GM23338 (cell line): ENCODE measurements around the gene ETV2. TPM values are rescaled to one million over a fixed set of nuclear protein-coding genes. Genes with fewer than 3 reads are reported as not detected.
"Not testable (repeated sequence)": the region's sequence is repeated elsewhere in the genome, so short reads cannot be mapped to it uniquely, and the experiment has no call there.

Experiments
- ATAC-seq: fragments of 200-7000 bp; cut with Tn5 transposase; 3 replicates; pipeline ENCODE4 v1.9.1; 2020
- DNase-seq: peaks from one replicate; pipeline ENCODE4 v3.0.0-alpha.2; 2015; ENCODE audit warnings: low spot score
- H2AFZ ChIP-seq: fragments of 200-600 bp; sonication (generic); 2 replicates; pipeline ENCODE4 v1.8.0; 2016; ENCODE audit warnings: antibody characterized with exemption, mild to moderate bottlenecking, moderate library complexity
- H3F3A ChIP-seq: fragments of 200-600 bp; sonication (generic); replicated peaks from 2 replicates; pipeline ENCODE4 v1.8.0; 2017; ENCODE audit warnings: antibody characterized with exemption, mixed run types, low read depth
- H3K27ac ChIP-seq: fragments of 200-600 bp; sonication (generic); 2 replicates; pipeline ENCODE4 v1.6.1; 2016; ENCODE audit warnings: low read depth
- H3K27me3 ChIP-seq: fragments of 200-600 bp; sonication (generic); 2 replicates; pipeline ENCODE4 v1.8.0; 2016; ENCODE audit warnings: mild to moderate bottlenecking, mixed run types, moderate library complexity; ENCODE audit not compliant: insufficient read depth
- H3K36me3 ChIP-seq: fragments of 200-600 bp; sonication (generic); 2 replicates; pipeline ENCODE4 v1.8.0; 2016; ENCODE audit warnings: mild to moderate bottlenecking; ENCODE audit not compliant: insufficient read depth
- H3K4me1 ChIP-seq: fragments of 200-600 bp; sonication (generic); 2 replicates; pipeline ENCODE4 v1.8.0; 2016; ENCODE audit warnings: mild to moderate bottlenecking, moderate library complexity; ENCODE audit not compliant: insufficient read depth
- H3K4me2 ChIP-seq: fragments of 200-600 bp; sonication (generic); 2 replicates; pipeline ENCODE4 v1.7.1; 2017; ENCODE audit warnings: mixed run types
- H3K4me3 ChIP-seq: fragments of 200-600 bp; sonication (generic); 2 replicates; pipeline ENCODE4 v1.6.1; 2016; ENCODE audit warnings: mixed run types
- H3K79me2 ChIP-seq: fragments of 200-600 bp; sonication (generic); replicated peaks from 2 replicates; pipeline ENCODE4 v1.8.0; 2017; ENCODE audit warnings: mild to moderate bottlenecking; ENCODE audit not compliant: insufficient read depth
- H3K9me2 ChIP-seq: fragments of 200-600 bp; sonication (generic); 2 replicates; pipeline ENCODE4 v1.8.0; 2017; ENCODE audit not compliant: insufficient read depth
- H4K20me1 ChIP-seq: fragments of 200-600 bp; sonication (generic); replicated peaks from 2 replicates; pipeline ENCODE4 v1.8.0; 2017; ENCODE audit warnings: mild to moderate bottlenecking; ENCODE audit not compliant: insufficient read depth
- H3K27ac Mint-ChIP-seq: 2 replicates; pipeline ENCODE4 v1.8.0; 2020; ENCODE audit warnings: inconsistent platforms, mild to moderate bottlenecking, moderate library complexity, mixed read lengths
- H3K27me3 Mint-ChIP-seq: 3 replicates; pipeline ENCODE4 v1.8.0; 2022; ENCODE audit warnings: low read depth, mild to moderate bottlenecking, moderate library complexity, mixed read lengths, inconsistent platforms; ENCODE audit not compliant: insufficient read depth, poor library complexity
- H3K36me3 Mint-ChIP-seq: 3 replicates; pipeline ENCODE4 v1.8.0; 2021; ENCODE audit warnings: low read depth, mild to moderate bottlenecking, inconsistent platforms, moderate library complexity, mixed read lengths
- H3K4me1 Mint-ChIP-seq: 3 replicates; pipeline ENCODE4 v1.8.0; 2020; ENCODE audit warnings: mild to moderate bottlenecking, inconsistent platforms, mixed read lengths
- H3K4me3 Mint-ChIP-seq: 3 replicates; pipeline ENCODE4 v1.8.0; 2021; ENCODE audit warnings: moderate library complexity, mild to moderate bottlenecking, inconsistent platforms, mixed read lengths
- H3K9me3 Mint-ChIP-seq: 3 replicates; pipeline ENCODE4 v1.8.0; 2020; ENCODE audit warnings: moderate library complexity, mild to moderate bottlenecking, inconsistent platforms, mixed read lengths
- EZH2 ChIP-seq: fragments of 200-600 bp; sonication (generic); IDR thresholded peaks from one replicate; pipeline ENCODE4 v1.8.0; 2017; ENCODE audit warnings: antibody characterized with exemption, mild to moderate bottlenecking, low read depth; ENCODE audit not compliant: unreplicated experiment
- EZH2phosphoT487 ChIP-seq: fragments of 200-600 bp; sonication (generic); IDR thresholded peaks from one replicate; pipeline ENCODE4 v1.8.1; 2018; ENCODE audit warnings: antibody characterized with exemption; ENCODE audit not compliant: unreplicated experiment
- JUNB ChIP-seq: IDR thresholded peaks from one replicate; pipeline ENCODE4 v1.6.1; 2016; ENCODE audit warnings: antibody characterized with exemption; ENCODE audit not compliant: unreplicated experiment
- NANOG ChIP-seq: IDR thresholded peaks from 2 replicates; pipeline ENCODE4 v1.6.1; 2016; ENCODE audit warnings: antibody characterized with exemption, borderline replicate concordance
- POLR2AphosphoS5 ChIP-seq: IDR thresholded peaks from 2 replicates; pipeline ENCODE4 v1.6.1; 2016; ENCODE audit warnings: antibody characterized with exemption, low read depth
- polyA plus RNA-seq: library from polyadenylated mRNA; unstranded; fragments of >200 nt; fragmentation: Nextera tagmentation; extraction: Ambion mirVana; gene quantifications from 2 replicates; pipeline ENCODE4 v1.2.1, GENCODE V29; 2016
- total RNA-seq: library from RNA; depleted of rRNA; stranded (reverse); fragments of >200 nt; shearing (Covaris generic); gene quantifications from 2 replicates; pipeline ENCODE4 v1.2.3, GENCODE V29; 2014
- TF ChIP-seq, protein P1 (sequence below): fragments of 250-450 bp; sonication (Bioruptor Pico); IDR thresholded peaks from 2 replicates; pipeline ENCODE4 v1.5.0; 2020; ENCODE audit warnings: mild to moderate bottlenecking, moderate library complexity

Gene ETV2
- total and polyA plus RNA-seq, 2 experiments from 2014 or later: 0.87 to 1.5 TPM

DNA sequence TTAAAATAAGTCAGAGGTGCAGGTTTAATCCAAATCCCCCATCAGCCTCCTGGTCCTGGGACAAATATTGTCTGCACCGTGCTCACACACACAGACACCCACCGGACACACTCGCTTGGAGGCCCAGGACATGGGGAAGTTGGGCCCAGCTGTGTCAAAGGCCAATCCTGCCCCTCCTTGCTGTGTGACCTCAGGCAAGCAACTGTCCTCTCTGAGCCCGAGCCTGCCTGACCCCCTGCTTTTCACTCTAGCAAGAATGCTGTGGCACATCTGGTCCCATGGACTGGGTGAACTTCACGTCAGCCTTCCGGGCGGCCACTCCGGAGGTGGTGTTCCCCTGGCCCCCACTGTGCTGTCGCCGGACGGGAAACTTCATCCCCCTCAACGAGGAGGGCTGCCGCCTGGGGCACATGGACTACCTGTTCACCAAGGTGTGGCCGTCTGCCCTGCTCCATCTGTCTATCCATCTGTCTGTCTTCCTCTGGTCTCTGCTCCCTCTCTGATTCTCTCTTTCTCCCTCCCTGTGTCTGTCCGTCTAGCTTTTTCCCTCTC lies 34.1 kb downstream of the ETV2 start:
- H3K27ac ChIP-seq: no peak overlapping the region
- DNase-seq (no peak), ATAC-seq (no peak)
- H3K4me1 Mint-ChIP-seq: peaks cover 3% of the 10 kb centered on the region; the same call in 1 of the 3 replicates
- H3F3A ChIP-seq: 0 out of 2 replicates have a peak, but pooled peaks cover 3% of the 10 kb centered on the region
- no peak overlapping the region for H2AFZ ChIP-seq
- H3K27me3 Mint-ChIP-seq: peaks cover 14% of the 10 kb centered on the region
- TF ChIP-seq JUNB (no peak), EZH2phosphoT487 (no peak), POLR2AphosphoS5 (no peak)
- TF ChIP-seq, protein P1, sequence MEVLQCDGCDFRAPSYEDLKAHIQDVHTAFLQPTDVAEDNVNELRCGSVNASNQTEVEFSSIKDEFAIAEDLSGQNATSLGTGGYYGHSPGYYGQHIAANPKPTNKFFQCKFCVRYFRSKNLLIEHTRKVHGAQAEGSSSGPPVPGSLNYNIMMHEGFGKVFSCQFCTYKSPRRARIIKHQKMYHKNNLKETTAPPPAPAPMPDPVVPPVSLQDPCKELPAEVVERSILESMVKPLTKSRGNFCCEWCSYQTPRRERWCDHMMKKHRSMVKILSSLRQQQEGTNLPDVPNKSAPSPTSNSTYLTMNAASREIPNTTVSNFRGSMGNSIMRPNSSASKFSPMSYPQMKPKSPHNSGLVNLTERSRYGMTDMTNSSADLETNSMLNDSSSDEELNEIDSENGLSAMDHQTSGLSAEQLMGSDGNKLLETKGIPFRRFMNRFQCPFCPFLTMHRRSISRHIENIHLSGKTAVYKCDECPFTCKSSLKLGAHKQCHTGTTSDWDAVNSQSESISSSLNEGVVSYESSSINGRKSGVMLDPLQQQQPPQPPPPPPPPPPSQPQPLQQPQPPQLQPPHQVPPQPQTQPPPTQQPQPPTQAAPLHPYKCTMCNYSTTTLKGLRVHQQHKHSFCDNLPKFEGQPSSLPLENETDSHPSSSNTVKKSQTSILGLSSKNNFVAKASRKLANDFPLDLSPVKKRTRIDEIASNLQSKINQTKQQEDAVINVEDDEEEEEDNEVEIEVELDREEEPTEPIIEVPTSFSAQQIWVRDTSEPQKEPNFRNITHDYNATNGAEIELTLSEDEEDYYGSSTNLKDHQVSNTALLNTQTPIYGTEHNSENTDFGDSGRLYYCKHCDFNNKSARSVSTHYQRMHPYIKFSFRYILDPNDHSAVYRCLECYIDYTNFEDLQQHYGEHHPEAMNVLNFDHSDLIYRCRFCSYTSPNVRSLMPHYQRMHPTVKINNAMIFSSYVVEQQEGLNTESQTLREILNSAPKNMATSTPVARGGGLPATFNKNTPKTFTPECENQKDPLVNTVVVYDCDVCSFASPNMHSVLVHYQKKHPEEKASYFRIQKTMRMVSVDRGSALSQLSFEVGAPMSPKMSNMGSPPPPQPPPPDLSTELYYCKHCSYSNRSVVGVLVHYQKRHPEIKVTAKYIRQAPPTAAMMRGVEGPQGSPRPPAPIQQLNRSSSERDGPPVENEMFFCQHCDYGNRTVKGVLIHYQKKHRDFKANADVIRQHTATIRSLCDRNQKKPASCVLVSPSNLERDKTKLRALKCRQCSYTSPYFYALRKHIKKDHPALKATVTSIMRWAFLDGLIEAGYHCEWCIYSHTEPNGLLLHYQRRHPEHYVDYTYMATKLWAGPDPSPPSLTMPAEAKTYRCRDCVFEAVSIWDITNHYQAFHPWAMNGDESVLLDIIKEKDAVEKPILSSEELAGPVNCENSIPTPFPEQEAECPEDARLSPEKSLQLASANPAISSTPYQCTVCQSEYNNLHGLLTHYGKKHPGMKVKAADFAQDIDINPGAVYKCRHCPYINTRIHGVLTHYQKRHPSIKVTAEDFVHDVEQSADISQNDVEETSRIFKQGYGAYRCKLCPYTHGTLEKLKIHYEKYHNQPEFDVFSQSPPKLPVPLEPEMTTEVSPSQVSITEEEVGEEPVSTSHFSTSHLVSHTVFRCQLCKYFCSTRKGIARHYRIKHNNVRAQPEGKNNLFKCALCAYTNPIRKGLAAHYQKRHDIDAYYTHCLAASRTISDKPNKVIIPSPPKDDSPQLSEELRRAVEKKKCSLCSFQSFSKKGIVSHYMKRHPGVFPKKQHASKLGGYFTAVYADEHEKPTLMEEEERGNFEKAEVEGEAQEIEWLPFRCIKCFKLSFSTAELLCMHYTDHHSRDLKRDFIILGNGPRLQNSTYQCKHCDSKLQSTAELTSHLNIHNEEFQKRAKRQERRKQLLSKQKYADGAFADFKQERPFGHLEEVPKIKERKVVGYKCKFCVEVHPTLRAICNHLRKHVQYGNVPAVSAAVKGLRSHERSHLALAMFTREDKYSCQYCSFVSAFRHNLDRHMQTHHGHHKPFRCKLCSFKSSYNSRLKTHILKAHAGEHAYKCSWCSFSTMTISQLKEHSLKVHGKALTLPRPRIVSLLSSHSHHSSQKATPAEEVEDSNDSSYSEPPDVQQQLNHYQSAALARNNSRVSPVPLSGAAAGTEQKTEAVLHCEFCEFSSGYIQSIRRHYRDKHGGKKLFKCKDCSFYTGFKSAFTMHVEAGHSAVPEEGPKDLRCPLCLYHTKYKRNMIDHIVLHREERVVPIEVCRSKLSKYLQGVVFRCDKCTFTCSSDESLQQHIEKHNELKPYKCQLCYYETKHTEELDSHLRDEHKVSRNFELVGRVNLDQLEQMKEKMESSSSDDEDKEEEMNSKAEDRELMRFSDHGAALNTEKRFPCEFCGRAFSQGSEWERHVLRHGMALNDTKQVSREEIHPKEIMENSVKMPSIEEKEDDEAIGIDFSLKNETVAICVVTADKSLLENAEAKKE: no peak
- no peaks in the 10 kb centered on the region for H3K36me3 ChIP-seq
- H3K9me3 Mint-ChIP-seq: no peaks in the 10 kb centered on the region; the same call in 2 of the 3 replicates
- no peaks in the 10 kb centered on the region for H3K27me3 ChIP-seq
- H3K79me2 ChIP-seq: no peaks in the 10 kb centered on the region
- no peaks in the 10 kb centered on the region for H3K9me2 ChIP-seq
- H3K27ac Mint-ChIP-seq: no peak overlapping the region
- H3K4me3 ChIP-seq: no peak overlapping the region
- H3K4me1 ChIP-seq: no peaks in the 10 kb centered on the region; the same call in 1 of the 2 replicates
- no peak overlapping the region for H3K4me2 ChIP-seq
- H4K20me1 ChIP-seq: no peaks in the 10 kb centered on the region
- no peak overlapping the region for H3K4me3 Mint-ChIP-seq
- H3K36me3 Mint-ChIP-seq: no peaks in the 10 kb centered on the region; the same call in 2 of the 3 replicates

DNA sequence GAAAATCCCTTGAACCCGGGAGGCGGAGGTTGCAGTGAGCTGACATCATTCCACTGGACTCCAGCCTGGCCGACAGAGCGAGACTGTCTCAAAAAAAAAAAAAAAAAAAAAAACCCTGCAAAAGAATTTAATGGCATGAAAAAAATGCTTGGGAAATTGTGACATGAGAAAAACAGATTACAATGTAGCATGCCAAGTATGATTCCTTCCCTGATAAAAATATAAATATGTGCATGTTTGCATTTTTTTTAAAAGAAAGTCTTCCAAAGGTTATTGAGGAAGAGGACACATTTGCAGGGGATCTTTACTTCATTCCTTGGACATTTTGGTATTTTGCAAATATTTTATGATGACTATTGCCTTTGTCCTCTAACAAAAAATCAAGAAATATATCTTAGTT lies 48.3 kb downstream of the ETV2 start:
- no peak for ATAC-seq
- TF ChIP-seq EZH2: no peak
- TF ChIP-seq JUNB: no peak
- no peak for TF ChIP-seq NANOG
- Histone ChIP-seq H2AFZ (no peak overlapping the region), H3F3A (no peaks in the 10 kb centered on the region), H3K79me2 (no peaks in the 10 kb centered on the region), H3K4me2 (no peak overlapping the region), H3K4me1 (no peaks in the 10 kb centered on the region; the same call in 1 of the 2 replicates), H3K4me3 (no peak overlapping the region), H3K27me3 (no peaks in the 10 kb centered on the region), H3K9me2 (no peaks in the 10 kb centered on the region), H4K20me1 (no peaks in the 10 kb centered on the region), H3K36me3 (no peaks in the 10 kb centered on the region), H3K27ac (no peak overlapping the region)
- H3K27ac Mint-ChIP-seq: no peak overlapping the region
- no peaks in the 10 kb centered on the region for H3K36me3 Mint-ChIP-seq
- peaks cover 5% of the 10 kb centered on the region for H3K27me3 Mint-ChIP-seq
- H3K4me1 Mint-ChIP-seq: peaks cover 5% of the 10 kb centered on the region; the same call in 2 of the 3 replicates
- DNase-seq: no peak
- no peak overlapping the region for H3K4me3 Mint-ChIP-seq
- H3K9me3 Mint-ChIP-seq: peaks cover 3% of the 10 kb centered on the region; the same call in 1 of the 3 replicates

DNA sequence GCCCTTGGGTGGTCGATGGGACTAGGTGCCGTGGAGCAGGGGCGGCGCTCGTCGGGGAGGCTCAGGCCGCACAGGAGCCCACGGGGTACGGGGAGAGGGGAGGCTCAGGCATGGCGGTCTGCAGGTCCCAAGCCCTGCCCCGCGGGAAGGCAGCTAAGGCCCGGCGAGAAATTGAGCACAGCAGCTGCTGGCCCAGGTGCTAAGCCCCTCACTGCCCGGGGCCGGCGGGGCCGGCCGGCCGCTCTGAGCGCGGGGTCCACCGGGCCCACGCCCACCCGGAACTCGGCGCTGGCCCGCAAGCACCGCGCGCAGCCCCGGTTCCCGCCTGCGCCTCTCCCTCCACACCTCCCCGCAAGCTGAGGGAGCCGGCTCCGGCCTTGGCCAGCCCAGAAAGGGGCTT lies 49.6 kb downstream of the ETV2 start:
- not testable (repeated sequence) for H3K36me3 ChIP-seq, H3K4me3 Mint-ChIP-seq, H3K27me3 ChIP-seq, H3K79me2 ChIP-seq, H3K27me3 Mint-ChIP-seq, H3K27ac Mint-ChIP-seq, H3K4me3 ChIP-seq, H3K36me3 Mint-ChIP-seq, ATAC-seq, H3K27ac ChIP-seq, H3K4me1 Mint-ChIP-seq, H4K20me1 ChIP-seq, DNase-seq, H3F3A ChIP-seq, H3K9me3 Mint-ChIP-seq, H3K9me2 ChIP-seq, H3K4me2 ChIP-seq, H3K4me1 ChIP-seq
- 0 out of 2 replicates have a peak overlapping the region, but pooled peaks have one; percentile 47 for H2AFZ ChIP-seq
